HS-27A (cell line): ENCODE measurements around the gene SLC35E1.
"Not testable (repeated sequence)": the region's sequence is repeated elsewhere in the genome, so short reads cannot be mapped to it uniquely, and the experiment has no call there.

Experiments used
- DNase-seq: peaks from one replicate; pipeline ENCODE4 v3.0.0-alpha.2; 2012; ENCODE audit warnings: low read depth, missing footprints

The SLC35E1 gene

GRCh38 chr19:16544473-16545231 lies 27.6 kb downstream of the SLC35E1 start:
- DNase-seq, result no peak

DNA sequence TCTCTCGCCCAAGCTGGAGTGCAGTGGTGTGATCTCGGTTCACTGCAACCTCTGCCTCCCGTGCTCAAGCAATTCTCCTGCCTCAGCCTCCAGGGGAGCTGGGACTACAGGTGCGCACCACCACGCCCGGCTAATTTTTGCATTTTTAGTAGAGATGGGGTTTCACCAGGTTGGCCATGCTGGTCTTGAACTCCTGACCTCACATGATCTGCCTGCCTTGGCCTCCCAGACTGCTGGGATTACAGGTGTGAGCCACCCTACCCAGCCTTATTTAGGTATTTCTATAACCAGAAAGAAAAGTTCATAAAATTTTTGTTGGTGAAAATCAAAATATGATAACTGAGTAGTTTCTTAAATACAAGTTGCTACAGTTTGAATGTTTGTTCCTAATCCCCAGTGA lies 28.5 kb downstream of the SLC35E1 start:
- not testable (repeated sequence) for DNase-seq

DNA sequence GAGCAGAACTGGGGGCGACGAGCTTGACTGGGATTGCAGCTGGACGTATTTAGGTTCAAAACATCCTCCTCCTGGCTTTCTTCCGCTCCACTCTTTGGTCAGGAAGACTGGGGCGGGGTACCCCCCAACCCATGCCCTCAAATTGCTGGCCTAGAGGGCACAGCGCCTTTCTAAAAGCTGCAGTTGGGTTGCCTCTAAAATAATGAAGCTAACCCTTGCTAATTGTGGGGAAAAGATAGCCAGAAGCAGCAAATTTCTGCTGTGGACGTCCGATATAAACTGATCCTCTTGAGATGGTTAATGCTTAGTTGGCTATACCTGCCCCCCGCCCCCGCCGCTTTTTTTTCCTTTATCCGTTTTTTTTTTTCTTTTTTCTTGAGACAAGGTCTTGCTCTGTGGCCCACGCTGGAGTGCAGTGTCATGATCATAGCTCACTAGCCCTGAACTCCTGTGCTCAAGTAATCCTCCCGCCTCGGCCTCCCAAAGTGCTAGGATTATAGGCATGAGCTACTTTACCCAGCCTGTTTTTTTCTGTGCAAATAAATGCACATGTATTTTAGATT lies 29.2 kb downstream of the SLC35E1 start:
- no peak for DNase-seq

GRCh38 chr19:16542045-16542909 lies 29.9 kb downstream of the SLC35E1 start, which contains the start of gene CHERP:
Gene CHERP, minus strand, starts transcription at chr19:16542437. Its CDS starts 59 bp downstream, at chr19:16542378.
- DNase-seq, result peak; percentile 74

GRCh38 chr19:16541526-16542044 lies 30.6 kb downstream of the SLC35E1 start:
- peak; percentile 4 for DNase-seq

GRCh38 chr19:16540948-16541347 lies 31.3 kb downstream of the SLC35E1 start:
- DNase-seq, result no peak

DNA sequence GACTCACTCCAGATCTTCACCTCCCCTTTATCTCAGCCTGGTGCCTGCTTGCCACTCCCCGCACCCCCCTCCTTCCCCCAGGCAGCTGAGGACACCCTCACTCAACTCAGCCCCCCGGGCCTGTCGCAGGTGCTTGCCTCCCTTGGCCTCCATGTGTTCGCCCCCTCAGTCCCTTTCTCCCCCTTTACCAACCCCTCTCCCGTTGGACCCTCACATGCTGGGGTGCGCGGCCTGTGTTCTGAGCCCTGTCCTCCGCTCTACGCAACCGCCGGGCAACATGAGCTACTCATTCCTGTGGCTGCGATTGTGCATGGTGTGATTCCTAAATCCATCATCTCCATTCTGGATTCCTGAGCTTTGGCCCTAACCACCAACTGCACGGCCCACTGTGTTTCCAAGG lies 35.1 kb downstream of the SLC35E1 start:
- DNase-seq, result no peak

DNA sequence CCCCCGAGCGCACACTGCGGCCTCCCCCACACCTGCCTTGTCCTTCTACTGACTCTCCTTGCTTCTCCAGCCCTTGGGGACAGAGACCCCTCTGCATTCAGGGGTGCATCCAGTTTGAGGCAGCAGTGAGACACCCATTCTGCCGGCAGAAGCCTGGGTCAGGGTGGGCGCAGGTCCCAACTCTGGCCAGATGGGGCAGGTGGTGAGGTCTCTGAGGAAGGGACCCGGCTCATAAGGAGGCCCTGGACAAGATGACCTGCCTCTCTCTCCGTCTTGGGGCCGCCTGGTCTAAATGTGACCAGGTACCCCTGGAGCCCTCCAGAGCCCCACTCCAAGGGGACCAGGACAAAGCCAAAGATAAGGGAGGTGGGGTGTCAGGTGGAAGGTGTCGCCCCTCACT lies 36.1 kb downstream of the SLC35E1 start:
- DNase-seq, result no peak

- no peak for DNase-seq
Measured at GRCh38 chr19:16535381-16535780, 36.8 kb downstream of the SLC35E1 start.

- no peak for DNase-seq
Measured at GRCh38 chr19:16532440-16533234, 39.6 kb downstream of the SLC35E1 start.

DNA sequence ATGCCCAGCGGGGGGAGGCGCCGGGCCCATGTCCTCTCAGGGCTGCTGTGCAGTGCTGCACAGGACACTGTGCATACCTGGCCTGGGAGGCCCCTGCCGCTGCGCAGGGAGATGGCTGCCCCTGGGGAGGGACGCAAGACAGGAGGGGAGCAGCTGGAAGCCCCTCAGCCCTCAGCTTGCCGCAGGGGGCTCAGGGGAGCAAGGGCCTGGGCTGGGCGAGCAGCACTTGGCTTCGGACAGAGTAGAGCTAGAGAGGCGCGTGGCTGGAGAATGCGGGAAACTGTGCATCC lies 40.9 kb downstream of the SLC35E1 start:
- no peak for DNase-seq

- DNase-seq, result no peak
Measured at GRCh38 chr19:16530540-16531379, 41.5 kb downstream of the SLC35E1 start.

DNA sequence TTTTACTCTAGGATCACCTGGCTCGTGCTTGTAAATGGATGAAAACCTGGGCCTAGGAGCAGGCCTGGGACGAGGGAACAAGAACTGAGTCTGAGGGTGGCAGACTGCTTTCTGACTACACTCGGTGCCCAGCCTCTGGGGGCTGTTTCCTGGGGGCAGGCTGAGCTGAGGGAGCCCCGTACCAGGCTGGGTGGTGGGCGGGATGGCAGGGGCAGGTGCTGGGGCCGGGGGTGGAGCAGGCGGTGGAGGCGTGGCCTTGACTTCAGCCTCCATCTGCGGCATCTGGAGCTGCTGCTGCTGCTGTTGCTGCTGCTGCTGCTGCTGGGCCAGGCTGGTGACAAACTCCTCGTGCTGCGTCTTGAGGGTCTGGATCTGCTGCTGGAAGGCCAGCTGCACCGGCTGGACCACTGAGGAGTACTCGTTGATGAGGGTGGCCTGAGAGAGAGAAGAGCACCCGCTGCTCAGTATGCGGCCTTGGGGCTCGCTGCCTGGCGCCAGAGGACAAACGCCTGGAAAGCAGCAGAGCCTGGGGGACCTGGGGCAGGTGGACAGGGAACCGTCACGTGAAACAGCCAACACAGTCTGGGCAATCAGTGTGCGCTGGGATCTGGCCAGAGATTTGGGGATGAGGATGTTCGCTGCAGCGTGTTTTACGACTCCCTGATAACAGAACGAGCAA lies 42.6 kb downstream of the SLC35E1 start:
- no peak for DNase-seq

DNA sequence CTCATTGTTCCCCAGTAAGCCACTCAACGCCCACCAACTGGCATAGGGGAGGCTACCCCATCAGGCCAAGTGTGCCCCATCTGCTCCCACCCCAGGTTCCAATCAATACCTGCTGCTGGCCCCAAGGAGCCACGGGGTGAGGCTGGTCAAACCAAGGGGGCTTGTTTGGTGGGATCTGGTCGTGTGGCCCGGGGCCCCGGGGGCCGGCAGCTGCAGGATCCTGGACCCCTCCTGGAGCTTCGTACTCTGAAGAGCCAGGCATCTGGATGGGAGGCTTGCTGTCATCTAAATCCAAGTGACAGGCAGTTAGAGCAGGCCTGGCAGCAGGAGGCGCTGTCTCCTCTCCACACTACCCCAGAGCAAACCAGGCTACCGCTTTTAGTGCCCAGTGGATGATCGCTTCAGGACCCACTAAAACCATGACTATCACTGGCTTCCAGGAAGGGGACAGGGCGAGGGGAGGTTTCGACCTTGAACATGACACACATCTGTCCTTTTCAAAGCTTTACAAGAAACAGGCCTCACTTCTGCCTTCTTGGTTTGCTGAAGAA lies 44.2 kb downstream of the SLC35E1 start:
- DNase-seq, result no peak

DNA sequence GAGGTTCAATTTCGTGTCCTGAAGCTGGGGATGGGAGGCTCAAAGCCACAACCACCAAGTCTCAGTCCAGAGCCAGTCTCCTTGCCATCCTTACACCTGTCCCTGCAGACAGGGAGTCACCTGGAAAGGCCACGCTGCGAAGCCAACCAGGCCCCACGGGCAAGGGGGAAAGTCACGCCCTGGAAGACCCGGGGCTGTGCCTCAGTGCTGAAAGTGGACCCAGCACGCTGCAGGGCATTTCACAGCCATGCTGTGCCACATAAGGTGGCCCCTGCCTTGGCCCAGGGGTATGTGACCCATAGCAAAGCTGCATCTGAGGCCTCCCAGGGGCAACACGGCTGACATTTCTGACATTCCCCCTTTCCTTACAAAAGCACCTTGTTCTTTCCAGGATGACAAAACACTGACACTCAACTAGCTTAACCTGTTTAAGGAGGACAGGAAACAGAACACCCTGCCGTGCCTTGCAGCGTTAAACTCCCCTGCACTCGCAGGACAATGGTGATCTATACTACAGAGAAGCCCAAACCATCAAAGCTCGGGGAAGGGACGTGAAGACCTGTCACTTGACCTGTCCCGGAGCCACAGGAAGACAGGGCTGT lies 44.8 kb downstream of the SLC35E1 start:
- DNase-seq, result no peak

DNA sequence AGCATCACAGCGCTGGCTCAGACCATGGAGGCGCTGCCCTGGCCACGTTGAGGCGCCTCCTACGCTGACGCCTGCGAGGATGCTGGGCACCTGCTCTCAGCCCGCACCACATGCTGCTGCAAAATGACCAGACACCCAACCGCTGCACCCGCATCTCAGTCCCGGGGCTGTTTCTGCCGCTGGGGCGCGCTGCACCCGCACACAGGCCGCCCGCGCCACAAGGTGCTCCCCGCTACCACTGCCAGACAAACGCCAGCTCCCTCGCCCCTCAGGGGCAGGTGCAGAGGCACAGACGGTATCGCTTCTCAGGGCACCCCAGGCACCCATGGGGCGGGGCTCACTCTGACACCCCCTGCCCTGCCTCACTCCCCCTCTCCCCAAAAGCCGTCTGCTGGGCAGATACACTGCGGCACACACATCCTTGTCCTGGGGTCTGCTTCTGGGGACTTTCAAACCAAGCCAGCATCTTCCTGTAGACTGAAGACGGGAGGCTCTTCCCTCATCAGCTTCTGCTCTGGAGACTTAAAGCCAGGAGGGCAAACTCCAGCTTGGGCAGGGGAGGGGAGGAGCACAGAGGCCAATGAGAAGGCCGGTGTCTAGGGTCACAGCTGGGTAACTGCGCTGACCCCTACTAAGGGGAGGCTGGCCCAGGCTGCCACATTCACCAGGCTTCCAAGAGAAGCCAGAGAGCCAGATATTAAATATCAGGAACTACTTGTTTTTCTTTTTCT lies 46.3 kb downstream of the SLC35E1 start:
- DNase-seq, result no peak

- DNase-seq, result no peak
Measured at GRCh38 chr19:16524991-16525734, 47.1 kb downstream of the SLC35E1 start.
